ENCODE data around the gene TSC2.
"Not testable (repeated sequence)": the region's sequence is repeated elsewhere in the genome, so short reads cannot be mapped to it uniquely, and the experiment has no call there.

TSC2 gene

GRCh38 chr16:2031081-2031577 is 16.7 kb upstream of the TSC2 start:
- DNase-seq: no peak

- DNase-seq: no peak
Measured at GRCh38 chr16:2032285-2033056, 15.3 kb upstream of the TSC2 start.

- no peak for DNase-seq
Measured at GRCh38 chr16:2033057-2033908, 14.5 kb upstream of the TSC2 start.

GRCh38 chr16:2033909-2034695 is 13.7 kb upstream of the TSC2 start:
- DNase-seq: not testable (repeated sequence)

GRCh38 chr16:2034696-2035430 is 12.9 kb upstream of the TSC2 start:
- no peak for DNase-seq

GRCh38 chr16:2035431-2036199 is 12.2 kb upstream of the TSC2 start:
- no peak for DNase-seq

- no peak for DNase-seq
Measured at GRCh38 chr16:2036200-2036966, 11.4 kb upstream of the TSC2 start.

GRCh38 chr16:2037115-2037514 is 10.7 kb upstream of the TSC2 start:
- DNase-seq: no peak

GRCh38 chr16:2037647-2038381 is 10.0 kb upstream of the TSC2 start:
- DNase-seq: no peak

- DNase-seq: no peak
Measured at GRCh38 chr16:2038382-2039231, 9.2 kb upstream of the TSC2 start.

- no peak for DNase-seq
Measured at GRCh38 chr16:2039274-2040031, 8.3 kb upstream of the TSC2 start.

- DNase-seq: no peak
Measured at GRCh38 chr16:2040041-2040786, 7.6 kb upstream of the TSC2 start.

GRCh38 chr16:2040787-2041522 is 6.8 kb upstream of the TSC2 start:
- DNase-seq: no peak

GRCh38 chr16:2042171-2042985 is 5.4 kb upstream of the TSC2 start:
- no peak for DNase-seq

- DNase-seq: no peak
Measured at GRCh38 chr16:2042986-2043666, 4.7 kb upstream of the TSC2 start.
